ENCODE measurements around the gene TMED1. TPM values are rescaled to one million over a fixed set of nuclear protein-coding genes. Genes with fewer than 3 reads are reported as not detected.

The TMED1 gene
- total and polyA plus RNA-seq, 2 donors (not counting 3 experiments of a cell fraction or from before 2014, with no cell fraction given) = 31.2 to 60.4 TPM

DNA sequence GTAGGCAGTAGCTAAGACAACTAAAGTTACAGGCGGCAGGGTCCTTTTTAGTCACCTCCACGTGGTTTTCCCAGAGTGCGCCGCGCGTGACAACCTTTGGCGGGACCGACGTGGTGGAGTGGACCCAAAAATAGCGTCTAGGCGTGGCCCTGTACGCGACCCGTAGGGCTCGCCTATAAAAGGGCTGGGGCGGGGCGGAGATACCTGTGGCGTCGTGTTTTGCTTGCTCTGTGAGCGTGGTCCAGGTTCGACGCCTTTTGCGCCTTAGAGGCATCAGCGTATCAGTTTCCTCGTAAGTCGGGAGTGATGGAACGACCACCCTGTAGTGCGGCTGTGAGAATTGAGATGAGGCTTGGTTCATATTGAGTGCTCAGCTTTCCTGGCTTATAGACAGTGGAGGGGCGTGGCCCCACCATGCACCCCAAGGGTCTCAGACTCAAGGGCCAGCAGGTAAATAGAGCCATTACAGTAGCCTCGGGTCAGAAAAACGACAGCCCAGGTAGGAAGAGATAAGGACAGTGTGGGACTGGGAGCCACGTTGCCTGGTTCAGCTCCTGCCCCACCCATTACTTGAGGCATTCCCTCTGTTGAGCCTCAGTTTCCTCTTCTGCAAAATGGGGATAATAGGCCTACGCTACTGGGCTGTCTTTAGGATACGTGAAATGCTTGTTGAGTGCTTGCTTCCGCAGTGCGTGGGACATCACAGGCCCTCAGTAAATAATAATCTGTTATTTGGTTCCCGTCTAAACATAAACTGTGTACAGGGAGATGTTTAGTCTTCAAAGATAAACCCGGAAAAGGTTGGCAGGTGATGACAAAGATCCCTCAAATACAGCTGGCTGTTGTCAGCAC is 693 bp upstream of the TMED1 start:
- Histone ChIP-seq H3K36me3 (ENCODE audit: control insufficient read depth in 2 of 2, extremely low read depth in 1 of 2, insufficient read depth in 2 of 2, low read length in 2 of 2) (peaks cover 0 to 14% of the 10 kb centered on the region in 2 experiments), H3K27me3 (ENCODE audit: control insufficient read depth in 2 of 2, insufficient read depth in 2 of 2, low read length in 2 of 2) (no peaks in the 10 kb centered on the region), H3K4me1 (ENCODE audit: control insufficient read depth, extremely low read depth, insufficient read depth, low read length) (peaks cover 9% of the 10 kb centered on the region), H3K79me2 (ENCODE audit: control insufficient read depth, insufficient read depth, low read length) (no peaks in the 10 kb centered on the region), H3K4me3 (replicated peaks in 1 of 3; ENCODE audit: insufficient read depth in 1 of 3, low read depth in 1 of 3, low read length in 3 of 3) (peak overlapping the region in 2 of 3 experiments; percentile 48 to 71), H2AFZ (ENCODE audit: low read depth, low read length) (peak overlapping the region; percentile 55), H4K20me1 (replicated peaks; ENCODE audit: control insufficient read depth, extremely low read depth, insufficient read depth, low read length) (no peaks in the 10 kb centered on the region), H3K9me1 (replicated peaks; ENCODE audit: control insufficient read depth, extremely low read depth, insufficient read depth, low read length) (no peaks in the 10 kb centered on the region), H3K27ac (ENCODE audit: insufficient read depth, low read depth, low read length) (peak overlapping the region; percentile 97), H3K9ac (replicated peaks; ENCODE audit: extremely low read depth, insufficient read depth, low read length) (peak overlapping the region; percentile 96), H3K9me3 (replicated peaks; ENCODE audit: control insufficient read depth, insufficient read depth, low read length) (no peaks in the 10 kb centered on the region), H3K4me2 (ENCODE audit: insufficient read depth, low read length) (peak overlapping the region; percentile 65)
- ChIA-PET CTCF (interaction anchor here (0.8 to 3.6 kb wide), 11 partner anchors 13 to 296 kb away, joined by 3 to 41 read pairs (median 10); partner anchors contain the start of genes CARM1, DNM2 and QTRT1), POLR2A (no interaction called here)
- DNase-seq (ENCODE audit: low read depth, low spot score) (no peak), FAIRE-seq (peak; percentile 31)
- intact Hi-C loops (cut with micrococcal nuclease) = loop anchor here (1.0 to 2.0 kb wide), 3 partner anchors 35 to 119 kb away; partner anchors contain the start of gene CARM1
- dilution Hi-C loops (cut with MboI; ENCODE audit: extremely low pct_ligation_motif_present, low sequenced_read_pairs) = no loop called here
- no TSS peak for BruUV-seq (replicated peaks)
- TF ChIP-seq POLR2A (IDR thresholded peaks at IDR 0.05; ENCODE audit: low read depth, low read length) = no peak
- TF ChIP-seq, protein P1, sequence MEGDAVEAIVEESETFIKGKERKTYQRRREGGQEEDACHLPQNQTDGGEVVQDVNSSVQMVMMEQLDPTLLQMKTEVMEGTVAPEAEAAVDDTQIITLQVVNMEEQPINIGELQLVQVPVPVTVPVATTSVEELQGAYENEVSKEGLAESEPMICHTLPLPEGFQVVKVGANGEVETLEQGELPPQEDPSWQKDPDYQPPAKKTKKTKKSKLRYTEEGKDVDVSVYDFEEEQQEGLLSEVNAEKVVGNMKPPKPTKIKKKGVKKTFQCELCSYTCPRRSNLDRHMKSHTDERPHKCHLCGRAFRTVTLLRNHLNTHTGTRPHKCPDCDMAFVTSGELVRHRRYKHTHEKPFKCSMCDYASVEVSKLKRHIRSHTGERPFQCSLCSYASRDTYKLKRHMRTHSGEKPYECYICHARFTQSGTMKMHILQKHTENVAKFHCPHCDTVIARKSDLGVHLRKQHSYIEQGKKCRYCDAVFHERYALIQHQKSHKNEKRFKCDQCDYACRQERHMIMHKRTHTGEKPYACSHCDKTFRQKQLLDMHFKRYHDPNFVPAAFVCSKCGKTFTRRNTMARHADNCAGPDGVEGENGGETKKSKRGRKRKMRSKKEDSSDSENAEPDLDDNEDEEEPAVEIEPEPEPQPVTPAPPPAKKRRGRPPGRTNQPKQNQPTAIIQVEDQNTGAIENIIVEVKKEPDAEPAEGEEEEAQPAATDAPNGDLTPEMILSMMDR (IDR thresholded peaks at IDR 0.05; ENCODE audit: extremely low read depth in 1 of 2, insufficient read depth in 1 of 2, low read depth in 1 of 2, low read length in 2 of 2) = no peak
- TF ChIP-seq GATA2 (IDR thresholded peaks at IDR 0.05; ENCODE audit: insufficient read depth, insufficient read length, low read depth, low read length) = no peak
- TF ChIP-seq, protein P2, sequence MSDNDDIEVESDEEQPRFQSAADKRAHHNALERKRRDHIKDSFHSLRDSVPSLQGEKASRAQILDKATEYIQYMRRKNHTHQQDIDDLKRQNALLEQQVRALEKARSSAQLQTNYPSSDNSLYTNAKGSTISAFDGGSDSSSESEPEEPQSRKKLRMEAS (IDR thresholded peaks at IDR 0.05; ENCODE audit: insufficient read depth, insufficient read length) = peak; percentile 97

All from endothelial cell of umbilical vein (primary cell).